ENCODE data around the gene ACAD10.

DNA sequence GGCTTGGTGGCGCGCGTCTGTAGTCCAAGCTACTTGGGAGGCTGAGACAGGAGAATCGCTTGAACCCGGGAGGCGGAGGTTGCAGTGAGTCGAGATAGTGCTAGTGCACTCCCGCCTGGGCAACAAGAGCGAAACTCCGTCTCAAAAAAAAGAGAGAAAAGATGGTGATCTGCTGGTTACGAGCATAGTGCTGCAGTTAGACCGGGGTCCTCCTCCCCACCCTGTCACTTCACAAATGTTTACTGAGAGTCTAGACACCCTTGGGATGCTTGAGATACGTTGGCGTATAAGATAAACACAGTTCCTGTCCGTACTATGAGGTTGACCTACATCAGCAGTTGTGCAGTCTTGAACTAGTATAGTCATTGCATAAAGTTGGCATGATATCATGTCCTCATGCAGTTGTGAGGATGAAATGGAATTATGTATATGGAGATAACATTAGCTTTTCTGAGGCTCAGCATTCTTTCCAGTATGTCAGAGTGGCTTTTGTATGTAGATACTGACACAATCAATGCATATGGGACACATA lies 787 bp downstream of the ACAD10 start:
- TF ChIP-seq POLR2A (IDR thresholded peaks at IDR 0.05; ENCODE audit: extremely low read depth, insufficient read length) (no peak), MAX (IDR thresholded peaks at IDR 0.05; ENCODE audit: low read depth, low read length) (no peak)
- TF ChIP-seq, protein P1, sequence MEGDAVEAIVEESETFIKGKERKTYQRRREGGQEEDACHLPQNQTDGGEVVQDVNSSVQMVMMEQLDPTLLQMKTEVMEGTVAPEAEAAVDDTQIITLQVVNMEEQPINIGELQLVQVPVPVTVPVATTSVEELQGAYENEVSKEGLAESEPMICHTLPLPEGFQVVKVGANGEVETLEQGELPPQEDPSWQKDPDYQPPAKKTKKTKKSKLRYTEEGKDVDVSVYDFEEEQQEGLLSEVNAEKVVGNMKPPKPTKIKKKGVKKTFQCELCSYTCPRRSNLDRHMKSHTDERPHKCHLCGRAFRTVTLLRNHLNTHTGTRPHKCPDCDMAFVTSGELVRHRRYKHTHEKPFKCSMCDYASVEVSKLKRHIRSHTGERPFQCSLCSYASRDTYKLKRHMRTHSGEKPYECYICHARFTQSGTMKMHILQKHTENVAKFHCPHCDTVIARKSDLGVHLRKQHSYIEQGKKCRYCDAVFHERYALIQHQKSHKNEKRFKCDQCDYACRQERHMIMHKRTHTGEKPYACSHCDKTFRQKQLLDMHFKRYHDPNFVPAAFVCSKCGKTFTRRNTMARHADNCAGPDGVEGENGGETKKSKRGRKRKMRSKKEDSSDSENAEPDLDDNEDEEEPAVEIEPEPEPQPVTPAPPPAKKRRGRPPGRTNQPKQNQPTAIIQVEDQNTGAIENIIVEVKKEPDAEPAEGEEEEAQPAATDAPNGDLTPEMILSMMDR (IDR thresholded peaks at IDR 0.05; ENCODE audit: low read depth, low read length), result no peak

Data from NB4 (cell line).